CD4-positive, CD25-positive, alpha-beta regulatory T cell (primary cell): ENCODE results near the gene WNT9A. TPM values are rescaled to one million over a fixed set of nuclear protein-coding genes. Genes with fewer than 3 reads are reported as not detected.
A peak's percentile ranks its signal among the peaks of the same experiment; 100 is the strongest.
"Not testable (repeated sequence)": the region's sequence is repeated elsewhere in the genome, so short reads cannot be mapped to it uniquely, and the experiment has no call there.

ENCODE experiments used
- ATAC-seq, 2 donors: fragments of 150-1000 bp; cut with Tn5 transposase; one replicate each; pipeline ENCODE4 v1.10.0; 2021; ENCODE audit warnings: low read depth in 2 of 2, moderate number of reproducible peaks in 2 of 2, moderate library complexity in 1 of 2
- DNase-seq, 3 donors: peaks; one replicate each; pipeline versions ENCODE4 v3.0.0 to v3.0.0-alpha.2; 2012 to 2022; ENCODE audit warnings: mixed read lengths in 1 of 3
- H3K27ac ChIP-seq: one replicate; pipeline ENCODE4 v1.7.0; 2013; ENCODE audit warnings: mild to moderate bottlenecking, low read length; ENCODE audit not compliant: insufficient read depth, poor library complexity, severe bottlenecking
- H3K27me3 ChIP-seq: one replicate; pipeline ENCODE4 v1.7.0; 2013; ENCODE audit warnings: low read length; ENCODE audit not compliant: control insufficient read depth, insufficient read depth
- H3K36me3 ChIP-seq: one replicate; pipeline ENCODE4 v1.7.0; 2013; ENCODE audit warnings: mild to moderate bottlenecking, low read length, moderate library complexity; ENCODE audit not compliant: control insufficient read depth, insufficient read depth
- H3K4me1 ChIP-seq: 2 replicates; pipeline ENCODE4 v1.7.0; 2013; ENCODE audit warnings: mild to moderate bottlenecking, low read length; ENCODE audit not compliant: insufficient read depth, control insufficient read depth, poor library complexity, severe bottlenecking
- H3K4me3 ChIP-seq: one replicate; pipeline ENCODE4 v1.7.0; 2013; ENCODE audit warnings: low read depth, mild to moderate bottlenecking, low read length, moderate library complexity
- H3K9me3 ChIP-seq, 2 experiments: 1 replicate in 1 of 2; 2 replicates in 1 of 2; pipeline ENCODE4 v1.7.0; 2013; ENCODE audit warnings: low read length in 2 of 2, mild to moderate bottlenecking in 1 of 2, moderate library complexity in 1 of 2; ENCODE audit not compliant: control insufficient read depth in 2 of 2
- H3K27ac Mint-ChIP-seq, 3 donors: one replicate each; pipeline ENCODE4 v1.8.0; 2020 to 2022; ENCODE audit warnings: mild to moderate bottlenecking in 3 of 3, mixed read lengths in 3 of 3, moderate library complexity in 2 of 3
- H3K27me3 Mint-ChIP-seq: one replicate; pipeline ENCODE4 v1.8.0; 2022; ENCODE audit warnings: mild to moderate bottlenecking, mixed read lengths
- H3K36me3 Mint-ChIP-seq: one replicate; pipeline ENCODE4 v1.8.0; 2020; ENCODE audit warnings: mixed read lengths
- H3K4me1 Mint-ChIP-seq, 4 donors: one replicate each; pipeline ENCODE4 v1.8.0; 2020 to 2022; ENCODE audit warnings: mixed read lengths in 4 of 4, mild to moderate bottlenecking in 1 of 4
- H3K4me3 Mint-ChIP-seq, 4 donors: one replicate each; pipeline ENCODE4 v1.8.0; 2020 to 2022; ENCODE audit warnings: mild to moderate bottlenecking in 4 of 4, mixed read lengths in 4 of 4, moderate library complexity in 3 of 4
- H3K9me3 Mint-ChIP-seq, 7 donors: one replicate each; pipeline ENCODE4 v1.8.0; 2020 to 2022; ENCODE audit warnings: mixed read lengths in 7 of 7, mild to moderate bottlenecking in 3 of 7, moderate library complexity in 2 of 7
- polyA plus RNA-seq, 4 donors: library from polyadenylated mRNA; unstranded; fragments of 300-500 nt; fragmentation: Illumina TruSeq; gene quantifications; one replicate each; pipeline ENCODE4 v1.2.3, GENCODE V29; 2021
- total RNA-seq: library from RNA; stranded (reverse); gene quantifications from one replicate; pipeline ENCODE4 v1.2.3, GENCODE V29; 2022

WNT9A gene, protein sequence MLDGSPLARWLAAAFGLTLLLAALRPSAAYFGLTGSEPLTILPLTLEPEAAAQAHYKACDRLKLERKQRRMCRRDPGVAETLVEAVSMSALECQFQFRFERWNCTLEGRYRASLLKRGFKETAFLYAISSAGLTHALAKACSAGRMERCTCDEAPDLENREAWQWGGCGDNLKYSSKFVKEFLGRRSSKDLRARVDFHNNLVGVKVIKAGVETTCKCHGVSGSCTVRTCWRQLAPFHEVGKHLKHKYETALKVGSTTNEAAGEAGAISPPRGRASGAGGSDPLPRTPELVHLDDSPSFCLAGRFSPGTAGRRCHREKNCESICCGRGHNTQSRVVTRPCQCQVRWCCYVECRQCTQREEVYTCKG
- 0.20 TPM for total RNA-seq
- not detected for polyA plus RNA-seq

DNA sequence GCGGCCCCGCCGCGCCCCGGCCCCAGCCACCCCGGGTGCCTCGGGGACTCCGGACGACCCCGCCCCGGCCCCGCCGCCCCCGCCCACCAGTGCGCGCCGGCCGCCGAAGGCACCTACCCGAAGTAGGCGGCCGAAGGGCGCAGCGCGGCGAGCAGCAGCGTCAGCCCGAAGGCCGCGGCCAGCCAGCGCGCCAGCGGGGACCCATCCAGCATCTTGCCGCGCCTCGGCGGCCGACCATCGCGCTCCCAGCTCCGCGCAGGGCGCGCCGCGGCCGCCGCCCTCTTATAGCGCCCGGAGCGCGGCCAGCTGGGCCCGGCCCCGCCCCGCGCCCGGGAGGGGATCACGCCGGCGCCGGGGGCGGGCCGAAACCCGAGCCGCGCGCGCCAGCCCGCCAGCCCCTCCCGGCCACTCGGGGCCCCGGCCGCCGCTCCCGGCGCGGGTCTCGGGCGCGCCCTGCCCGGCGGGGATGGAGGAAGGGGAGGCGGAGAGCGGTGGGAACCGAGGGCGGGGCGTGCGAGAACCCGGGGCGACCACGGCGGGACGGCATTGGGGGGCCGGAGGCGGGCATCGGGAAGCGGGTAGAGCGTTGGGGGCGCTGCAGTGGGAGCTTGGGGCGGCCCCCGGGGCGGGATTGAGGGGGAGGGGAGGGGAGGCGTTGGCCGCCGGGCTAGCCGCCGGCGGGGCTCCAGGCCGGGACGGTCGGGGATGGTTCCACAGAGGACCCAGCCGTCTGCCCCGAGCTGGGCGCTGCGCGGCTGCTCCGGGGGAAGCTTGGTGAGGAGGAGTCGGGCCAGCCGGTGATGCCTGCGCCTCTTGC is at the start of gene WNT9A:
WNT9A (minus strand) TSS at position 257 of the 817 bp plus-strand sequence; CDS start at position 212, 45 bp downstream.
- Histone ChIP-seq H3K9me3 (no peaks in the 10 kb centered on the region), H3K27me3 (no peaks in the 10 kb centered on the region), H3K4me1 (peaks cover 17% of the 10 kb centered on the region), H3K27ac (no peak within 1 kb of the TSS), H3K4me3 (peak within 1 kb of the TSS; percentile 41), H3K36me3 (no peaks in the 10 kb centered on the region)
- Mint-ChIP-seq H3K9me3 (peaks cover 0 to 2% (median 0%) of the 10 kb centered on the region in 7 donors), H3K4me1 (peaks cover 0 to 20% (median 3%) of the 10 kb centered on the region in 4 donors), H3K36me3 (no peaks in the 10 kb centered on the region), H3K27ac (no peak within 1 kb of the TSS), H3K27me3 (peaks cover 40% of the 10 kb centered on the region), H3K4me3 (peak within 1 kb of the TSS; percentile 35 to 78 (median 74))
- ATAC-seq (no peak), DNase-seq (no peak)

DNA sequence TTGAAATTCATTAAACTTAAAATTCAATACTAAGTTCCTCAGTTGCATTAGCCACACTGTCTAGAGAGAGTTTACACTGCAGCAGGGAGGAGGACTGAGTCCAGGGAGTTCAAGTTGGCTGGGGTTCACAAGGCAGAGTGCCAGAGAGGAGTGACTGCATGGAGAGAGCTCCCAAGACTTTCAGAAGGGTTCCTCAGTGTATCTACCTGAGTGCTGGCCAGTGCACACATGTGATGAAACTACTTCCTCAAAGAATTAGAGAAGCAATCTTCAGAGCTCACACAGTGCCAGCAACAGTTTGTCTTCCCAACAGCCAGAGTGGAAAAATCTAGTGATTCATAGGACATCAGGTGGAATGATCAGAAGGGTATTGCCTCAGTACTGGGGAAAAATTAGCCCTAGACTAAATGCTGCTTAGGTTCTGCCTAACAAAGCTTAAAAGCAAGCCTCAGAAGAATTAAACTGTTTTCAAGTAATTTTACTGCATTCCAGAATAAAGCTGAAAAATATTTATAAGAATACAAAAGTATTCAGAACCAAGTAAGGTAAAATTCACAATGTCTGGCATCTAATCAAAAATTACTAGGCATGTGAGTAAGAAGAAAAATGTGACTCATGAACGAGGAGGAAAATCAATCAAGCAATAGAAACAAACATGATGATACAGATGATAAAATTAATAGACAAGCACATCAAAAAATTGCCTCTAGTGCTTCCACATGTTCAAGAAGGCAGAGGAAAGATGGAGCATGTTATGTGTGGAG is 48.6 kb upstream of the WNT9A start:
- Histone ChIP-seq H3K4me1 (no peaks in the 10 kb centered on the region), H3K4me3 (no peak overlapping the region), H3K27ac (no peak overlapping the region), H3K36me3 (no peaks in the 10 kb centered on the region), H3K27me3 (no peaks in the 10 kb centered on the region), H3K9me3 (peaks cover 26 to 29% of the 10 kb centered on the region in 2 experiments)
- Mint-ChIP-seq H3K4me3 (no peak overlapping the region), H3K36me3 (peaks cover 4% of the 10 kb centered on the region), H3K9me3 (peaks cover 3 to 33% (median 10%) of the 10 kb centered on the region in 7 donors), H3K27ac (no peak overlapping the region), H3K27me3 (peaks cover 20% of the 10 kb centered on the region), H3K4me1 (no peaks in the 10 kb centered on the region)
- ATAC-seq (no peak), DNase-seq (no peak)

DNA sequence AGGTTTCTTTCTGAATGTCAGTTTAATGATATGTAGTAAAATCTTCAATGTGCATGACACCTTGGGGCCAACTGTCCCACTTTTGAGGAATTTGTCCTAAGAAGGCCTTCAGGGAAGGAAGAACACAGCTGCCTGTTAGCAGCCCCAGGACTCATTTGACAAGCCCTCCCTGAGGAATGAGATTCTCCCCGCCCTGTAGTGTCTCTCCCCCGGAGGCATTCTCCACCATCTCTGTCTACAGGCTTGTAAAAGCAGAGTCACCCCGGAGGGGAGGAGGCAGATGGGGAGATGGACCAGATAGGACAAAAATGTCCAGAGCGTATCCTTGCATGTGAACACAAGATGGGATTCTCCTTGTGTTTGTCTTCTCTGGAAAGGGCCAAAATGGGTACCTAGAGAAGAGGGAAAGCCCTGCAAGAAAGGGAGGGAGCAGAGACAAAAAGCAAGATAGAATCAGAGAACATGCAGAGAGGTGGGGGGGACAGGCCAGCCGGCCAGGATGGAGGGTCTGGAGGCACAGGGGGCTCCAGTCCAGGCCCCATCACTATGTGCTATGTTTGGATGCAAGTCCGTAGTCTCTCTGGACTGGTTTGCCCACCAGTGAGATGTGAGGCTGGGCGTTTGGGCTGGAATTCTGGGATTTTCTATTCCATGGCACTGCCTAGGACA is 47.0 kb upstream of the WNT9A start:
- H3K27me3 Mint-ChIP-seq, result peaks cover 19% of the 10 kb centered on the region
- no peaks in the 10 kb centered on the region for H3K36me3 ChIP-seq
- H3K4me1 ChIP-seq, result no peaks in the 10 kb centered on the region
- no peak overlapping the region for H3K27ac ChIP-seq
- H3K9me3 ChIP-seq, result peaks cover 26 to 29% of the 10 kb centered on the region in 2 experiments
- DNase-seq (no peak), ATAC-seq (no peak)
- H3K36me3 Mint-ChIP-seq, result peaks cover 4% of the 10 kb centered on the region
- H3K4me3 ChIP-seq, result no peak overlapping the region
- no peaks in the 10 kb centered on the region for H3K27me3 ChIP-seq
- H3K9me3 Mint-ChIP-seq, result peaks cover 3 to 33% (median 10%) of the 10 kb centered on the region in 7 donors
- H3K4me3 Mint-ChIP-seq, result no peak overlapping the region
- H3K27ac Mint-ChIP-seq, result no peak overlapping the region
- no peaks in the 10 kb centered on the region for H3K4me1 Mint-ChIP-seq

DNA sequence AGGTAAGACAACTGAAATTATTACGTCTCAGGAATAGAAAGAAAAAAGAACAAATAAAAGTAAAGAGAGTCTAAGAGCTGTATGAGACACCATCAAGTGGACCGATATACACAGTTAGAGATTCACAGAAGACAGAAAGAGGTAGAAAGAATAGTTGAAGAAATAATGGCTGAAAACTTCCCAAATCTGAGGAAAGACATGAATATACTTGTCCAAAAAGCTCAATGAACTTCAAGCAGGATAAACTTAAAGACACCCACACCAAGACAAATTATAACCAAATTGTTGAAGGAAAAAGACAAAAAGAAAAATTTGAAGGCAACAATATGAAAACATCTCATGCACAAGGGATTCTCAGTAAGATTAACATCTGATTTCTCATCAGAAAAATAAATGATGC is 39.4 kb upstream of the WNT9A start:
- Mint-ChIP-seq H3K36me3 (no peaks in the 10 kb centered on the region), H3K4me1 (no peaks in the 10 kb centered on the region), H3K9me3 (peaks cover 3 to 9% (median 6%) of the 10 kb centered on the region in 7 donors), H3K4me3 (no peak overlapping the region), H3K27me3 (peaks cover 36% of the 10 kb centered on the region), H3K27ac (no peak overlapping the region)
- no peak overlapping the region for H3K4me3 ChIP-seq
- no peak overlapping the region for H3K27ac ChIP-seq
- no peaks in the 10 kb centered on the region for H3K4me1 ChIP-seq
- H3K9me3 ChIP-seq, result peaks cover 0 to 3% of the 10 kb centered on the region in 2 experiments
- H3K27me3 ChIP-seq, result peaks cover 18% of the 10 kb centered on the region
- no peaks in the 10 kb centered on the region for H3K36me3 ChIP-seq
- no peak for ATAC-seq
- DNase-seq, result no peak

GRCh38 chr1:227975583-227976283 is 28.0 kb upstream of the WNT9A start:
- not testable (repeated sequence) for DNase-seq, H3K27ac Mint-ChIP-seq, H3K9me3 ChIP-seq, H3K27me3 ChIP-seq, H3K9me3 Mint-ChIP-seq, H3K4me3 Mint-ChIP-seq, H3K4me1 Mint-ChIP-seq, H3K36me3 ChIP-seq, H3K27me3 Mint-ChIP-seq, H3K27ac ChIP-seq, ATAC-seq, H3K4me1 ChIP-seq, H3K4me3 ChIP-seq, H3K36me3 Mint-ChIP-seq

DNA sequence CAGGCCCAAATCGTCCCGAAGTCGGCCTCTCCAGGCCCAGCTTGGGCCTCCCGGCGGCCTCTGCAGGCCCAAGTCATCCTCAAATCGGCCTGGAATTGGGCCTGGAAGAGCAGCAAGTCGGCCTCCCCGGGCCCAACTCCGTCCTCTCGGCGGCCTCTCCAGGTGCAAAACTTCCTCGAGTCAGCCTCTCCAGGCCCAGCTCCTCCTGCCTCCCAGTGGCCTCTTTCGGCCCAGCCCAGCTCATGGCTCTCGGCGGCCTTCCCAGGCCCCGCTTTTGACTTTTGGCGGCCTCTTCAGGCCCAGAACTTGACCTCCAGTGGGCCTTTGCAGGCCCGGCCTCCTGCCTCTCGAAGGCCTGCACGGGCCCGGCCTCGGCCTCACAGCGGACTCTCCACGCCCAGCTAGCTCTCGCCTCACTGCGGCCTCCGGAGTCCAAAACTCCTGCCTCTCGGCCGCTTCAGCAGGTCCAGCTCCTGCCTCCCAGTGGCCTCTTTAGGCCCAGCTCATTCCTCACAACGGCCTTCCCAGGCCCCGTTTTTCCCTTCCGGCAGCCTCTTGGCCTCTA is 26.1 kb upstream of the WNT9A start:
- H3K4me3 ChIP-seq, H3K27me3 Mint-ChIP-seq, H3K27ac ChIP-seq, ATAC-seq, H3K27me3 ChIP-seq, H3K4me3 Mint-ChIP-seq, H3K36me3 ChIP-seq, H3K9me3 ChIP-seq, H3K4me1 ChIP-seq, H3K27ac Mint-ChIP-seq, DNase-seq, H3K9me3 Mint-ChIP-seq, H3K36me3 Mint-ChIP-seq, H3K4me1 Mint-ChIP-seq: not testable (repeated sequence)
